Measurements from ENCODE around the gene NAV2. TPM values are rescaled to one million over a fixed set of nuclear protein-coding genes. Genes with fewer than 3 reads are reported as not detected.

The NAV2 gene
- total and polyA plus RNA-seq, 2 donors (not counting 1 experiment from before 2014, with no cell fraction given): 8.1 to 14.0 TPM

- Histone ChIP-seq H3K9me3 (ENCODE audit: control insufficient read depth, insufficient read depth, low read depth, low read length) (no peaks in the 10 kb centered on the region), H3K4me3 (replicated peaks in 1 of 4; ENCODE audit: control extremely low read depth in 1 of 4, insufficient read depth in 1 of 4, low read depth in 3 of 4, low read length in 4 of 4) (no peak overlapping the region), H3K27me3 (ENCODE audit: control insufficient read depth, insufficient read depth, low read length) (no peaks in the 10 kb centered on the region), H3K9ac (ENCODE audit: insufficient read depth, low read length) (no peak overlapping the region), H3K36me3 (ENCODE audit: control insufficient read depth, insufficient read depth, low read length) (no peaks in the 10 kb centered on the region), H3K4me1 (ENCODE audit: control insufficient read depth, extremely low read depth, insufficient read depth, low read length) (no peaks in the 10 kb centered on the region), H2AFZ (ENCODE audit: low read length) (no peak overlapping the region), H3K4me2 (ENCODE audit: extremely low read depth, insufficient read depth, low read length) (no peak overlapping the region), H4K20me1 (ENCODE audit: control insufficient read depth, extremely low read depth, insufficient read depth, low read length) (peaks cover 2% of the 10 kb centered on the region), H3K27ac (ENCODE audit: insufficient read depth, low read length) (no peak overlapping the region), H3K79me2 (ENCODE audit: control insufficient read depth, insufficient read depth, low read length) (peaks cover 85% of the 10 kb centered on the region)
- TF ChIP-seq CTCF (conservative IDR thresholded peaks at IDR 0.05 in 1 of 2, IDR thresholded peaks at IDR 0.05 in 1 of 2; ENCODE audit: low read depth in 1 of 2, low read length in 2 of 2) (peak in 1 of 2 donors; percentile 8), EZH2 (IDR thresholded peaks at IDR 0.05; ENCODE audit: low read length, missing control alignments) (no peak)
- DNase-seq (ENCODE audit: low read depth in 2 of 2): no peak
Measured at GRCh38 chr11:19814421-19814820, 101.8 kb downstream of the NAV2 start.

- H3K79me2 ChIP-seq (ENCODE audit: control insufficient read depth, insufficient read depth, low read length): peaks cover 80% of the 10 kb centered on the region
- TF ChIP-seq EZH2 (IDR thresholded peaks at IDR 0.05; ENCODE audit: low read length, missing control alignments) (no peak), CTCF (conservative IDR thresholded peaks at IDR 0.05 in 1 of 2, IDR thresholded peaks at IDR 0.05 in 1 of 2; ENCODE audit: low read depth in 1 of 2, low read length in 2 of 2) (no peak)
- H3K4me2 ChIP-seq (ENCODE audit: extremely low read depth, insufficient read depth, low read length): no peak overlapping the region
- no peak for DNase-seq (ENCODE audit: low read depth in 2 of 2)
- H3K4me1 ChIP-seq (ENCODE audit: control insufficient read depth, extremely low read depth, insufficient read depth, low read length): peaks cover 7% of the 10 kb centered on the region
- H3K27ac ChIP-seq (ENCODE audit: insufficient read depth, low read length): no peak overlapping the region
- H3K4me3 ChIP-seq (replicated peaks in 1 of 4; ENCODE audit: control extremely low read depth in 1 of 4, insufficient read depth in 1 of 4, low read depth in 3 of 4, low read length in 4 of 4): no peak overlapping the region
- H3K9me3 ChIP-seq (ENCODE audit: control insufficient read depth, insufficient read depth, low read depth, low read length): no peaks in the 10 kb centered on the region
- no peak overlapping the region for H3K9ac ChIP-seq (ENCODE audit: insufficient read depth, low read length)
- no peaks in the 10 kb centered on the region for H3K36me3 ChIP-seq (ENCODE audit: control insufficient read depth, insufficient read depth, low read length)
- peaks cover 5% of the 10 kb centered on the region for H4K20me1 ChIP-seq (ENCODE audit: control insufficient read depth, extremely low read depth, insufficient read depth, low read length)
- H2AFZ ChIP-seq (ENCODE audit: low read length): no peak overlapping the region
- H3K27me3 ChIP-seq (ENCODE audit: control insufficient read depth, insufficient read depth, low read length): no peaks in the 10 kb centered on the region
Measured at GRCh38 chr11:19816040-19816439, 103.4 kb downstream of the NAV2 start.

GRCh38 chr11:19816817-19817216 lies 104.2 kb downstream of the NAV2 start:
- TF ChIP-seq EZH2 (IDR thresholded peaks at IDR 0.05; ENCODE audit: low read length, missing control alignments): no peak
- TF ChIP-seq CTCF (conservative IDR thresholded peaks at IDR 0.05 in 1 of 2, IDR thresholded peaks at IDR 0.05 in 1 of 2; ENCODE audit: low read depth in 1 of 2, low read length in 2 of 2): no peak
- H2AFZ ChIP-seq (ENCODE audit: low read length): no peak overlapping the region
- peaks cover 5% of the 10 kb centered on the region for H4K20me1 ChIP-seq (ENCODE audit: control insufficient read depth, extremely low read depth, insufficient read depth, low read length)
- no peak overlapping the region for H3K27ac ChIP-seq (ENCODE audit: insufficient read depth, low read length)
- H3K9ac ChIP-seq (ENCODE audit: insufficient read depth, low read length): no peak overlapping the region
- peaks cover 79% of the 10 kb centered on the region for H3K79me2 ChIP-seq (ENCODE audit: control insufficient read depth, insufficient read depth, low read length)
- H3K4me3 ChIP-seq (replicated peaks in 1 of 4; ENCODE audit: control extremely low read depth in 1 of 4, insufficient read depth in 1 of 4, low read depth in 3 of 4, low read length in 4 of 4): no peak overlapping the region
- no peak overlapping the region for H3K4me2 ChIP-seq (ENCODE audit: extremely low read depth, insufficient read depth, low read length)
- DNase-seq (ENCODE audit: low read depth in 2 of 2): no peak
- H3K36me3 ChIP-seq (ENCODE audit: control insufficient read depth, insufficient read depth, low read length): peaks cover 2% of the 10 kb centered on the region
- H3K27me3 ChIP-seq (ENCODE audit: control insufficient read depth, insufficient read depth, low read length): no peaks in the 10 kb centered on the region
- H3K4me1 ChIP-seq (ENCODE audit: control insufficient read depth, extremely low read depth, insufficient read depth, low read length): peaks cover 7% of the 10 kb centered on the region
- H3K9me3 ChIP-seq (ENCODE audit: control insufficient read depth, insufficient read depth, low read depth, low read length): no peaks in the 10 kb centered on the region
